ENCODE results near the gene DAB2.

DNA sequence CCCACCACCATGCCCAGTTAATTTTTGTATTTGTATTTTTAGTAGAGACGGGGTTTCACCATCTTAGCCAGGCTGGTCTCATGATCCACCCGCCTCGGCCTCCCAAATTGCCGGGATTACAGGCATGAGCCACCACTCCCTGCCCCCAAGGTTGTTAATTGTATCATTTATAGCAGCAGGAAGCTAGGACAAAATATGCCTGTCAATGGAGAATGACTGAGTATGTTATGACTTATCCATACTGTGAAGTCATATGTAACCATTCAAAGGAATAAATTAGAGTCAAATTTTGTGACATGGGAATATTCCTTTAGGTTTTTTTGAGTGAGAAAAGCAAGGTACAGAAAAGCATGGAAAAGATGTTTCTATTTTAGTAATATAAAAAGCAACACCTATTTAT, 3.9 kb upstream of the DAB2 start:
- TF ChIP-seq, protein P1, sequence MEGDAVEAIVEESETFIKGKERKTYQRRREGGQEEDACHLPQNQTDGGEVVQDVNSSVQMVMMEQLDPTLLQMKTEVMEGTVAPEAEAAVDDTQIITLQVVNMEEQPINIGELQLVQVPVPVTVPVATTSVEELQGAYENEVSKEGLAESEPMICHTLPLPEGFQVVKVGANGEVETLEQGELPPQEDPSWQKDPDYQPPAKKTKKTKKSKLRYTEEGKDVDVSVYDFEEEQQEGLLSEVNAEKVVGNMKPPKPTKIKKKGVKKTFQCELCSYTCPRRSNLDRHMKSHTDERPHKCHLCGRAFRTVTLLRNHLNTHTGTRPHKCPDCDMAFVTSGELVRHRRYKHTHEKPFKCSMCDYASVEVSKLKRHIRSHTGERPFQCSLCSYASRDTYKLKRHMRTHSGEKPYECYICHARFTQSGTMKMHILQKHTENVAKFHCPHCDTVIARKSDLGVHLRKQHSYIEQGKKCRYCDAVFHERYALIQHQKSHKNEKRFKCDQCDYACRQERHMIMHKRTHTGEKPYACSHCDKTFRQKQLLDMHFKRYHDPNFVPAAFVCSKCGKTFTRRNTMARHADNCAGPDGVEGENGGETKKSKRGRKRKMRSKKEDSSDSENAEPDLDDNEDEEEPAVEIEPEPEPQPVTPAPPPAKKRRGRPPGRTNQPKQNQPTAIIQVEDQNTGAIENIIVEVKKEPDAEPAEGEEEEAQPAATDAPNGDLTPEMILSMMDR (conservative IDR thresholded peaks at IDR 0.05; ENCODE audit: low read depth, low read length) = no peak
- TF ChIP-seq EZH2 (IDR thresholded peaks at IDR 0.05; ENCODE audit: low read length, unreplicated experiment) (no peak), EZH2phosphoT487 (IDR thresholded peaks at IDR 0.05; ENCODE audit: borderline replicate concordance, low read length) (no peak)
